ENCODE results near the gene DSG3.
A peak's percentile ranks its signal among the peaks of the same experiment; 100 is the strongest.

Gene DSG3

GRCh38 chr18:31447530-31448191, at the start of gene DSG3:
TSS of gene DSG3 (plus strand) at chr18:31447741. CDS start at chr18:31447878, 137 bp downstream.
- DNase-seq = no peak

- DNase-seq = no peak
Measured at GRCh38 chr18:31398191-31398590, 49.4 kb upstream of the DSG3 start.

DNA sequence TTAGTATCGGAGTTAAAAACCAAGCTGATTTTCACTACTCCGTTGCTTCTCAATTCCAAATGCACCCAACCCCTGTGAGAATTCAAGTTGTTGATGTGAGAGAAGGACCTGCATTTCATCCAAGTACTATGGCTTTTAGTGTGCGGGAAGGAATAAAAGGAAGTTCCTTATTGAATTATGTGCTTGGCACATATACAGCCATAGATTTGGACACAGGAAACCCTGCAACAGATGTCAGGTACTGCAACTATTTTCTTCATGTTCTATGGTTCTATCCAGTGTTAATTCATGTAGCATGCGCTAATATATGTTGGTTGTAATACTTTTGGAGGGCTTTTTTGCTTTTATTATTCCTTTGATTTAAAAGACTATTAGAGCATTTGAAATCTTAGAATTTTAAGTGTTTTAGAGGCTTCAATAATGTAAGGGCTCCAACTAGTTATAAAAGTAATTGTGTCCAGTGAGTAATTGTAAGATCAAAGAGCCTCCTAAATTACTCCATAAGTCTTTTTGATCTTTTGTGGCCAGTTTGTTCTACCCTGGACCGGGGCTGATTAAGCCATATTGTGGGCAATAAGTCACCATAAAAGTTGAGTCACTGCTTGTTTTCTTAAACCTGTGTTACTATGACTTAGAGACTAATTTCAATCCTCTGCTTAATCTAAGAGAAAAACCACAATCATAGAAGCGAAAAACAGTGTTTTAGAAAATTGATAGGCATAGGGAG, 48.1 kb upstream of the DSG3 start:
- no peak for DNase-seq

DNA sequence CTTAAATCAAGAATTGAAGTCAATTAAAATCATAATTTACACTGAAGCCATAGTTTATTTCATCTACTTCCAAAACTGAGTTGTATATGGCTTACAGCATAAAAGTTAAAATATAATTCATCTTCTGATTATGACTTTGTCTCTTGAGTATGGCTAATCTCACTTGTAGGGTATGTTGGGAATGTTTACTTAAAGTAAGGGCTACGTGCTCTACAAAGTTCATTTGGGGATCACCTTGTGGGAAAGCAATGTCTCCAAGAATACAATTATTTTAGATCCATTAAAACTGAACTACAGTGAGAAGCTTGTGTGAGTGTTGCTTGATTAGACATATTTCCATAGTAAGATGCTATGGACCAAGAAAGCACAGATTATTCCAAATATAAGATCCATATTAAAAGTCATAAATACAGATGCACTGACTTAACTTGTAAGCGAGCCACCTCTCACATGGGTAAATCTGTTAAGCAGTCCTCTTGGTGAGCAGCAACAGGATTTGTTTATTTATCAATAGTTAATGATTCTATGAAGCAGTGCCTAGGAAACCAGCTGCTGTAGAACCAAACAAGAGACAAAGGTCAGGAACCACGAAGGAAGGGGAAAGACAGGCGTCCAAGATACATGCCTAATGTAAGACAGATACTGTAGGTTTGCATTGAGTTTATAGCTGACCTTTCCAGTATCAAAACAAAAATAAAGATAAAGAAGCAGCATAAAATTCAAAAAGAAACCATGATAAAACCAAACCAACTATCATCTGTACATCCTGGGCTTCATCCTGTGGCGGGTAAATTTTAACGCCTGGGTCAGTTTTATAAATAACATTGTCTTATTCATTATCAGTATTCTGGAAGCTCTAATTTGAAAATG, 46.1 kb upstream of the DSG3 start:
- DNase-seq = no peak

- no peak for DNase-seq
Measured at GRCh38 chr18:31402026-31402373, 45.5 kb upstream of the DSG3 start.

GRCh38 chr18:31403409-31403808, 44.1 kb upstream of the DSG3 start:
- no peak for DNase-seq

- DNase-seq = no peak
Measured at GRCh38 chr18:31407649-31408048, 39.9 kb upstream of the DSG3 start.

GRCh38 chr18:31409276-31409675, 38.3 kb upstream of the DSG3 start:
- DNase-seq = no peak

DNA sequence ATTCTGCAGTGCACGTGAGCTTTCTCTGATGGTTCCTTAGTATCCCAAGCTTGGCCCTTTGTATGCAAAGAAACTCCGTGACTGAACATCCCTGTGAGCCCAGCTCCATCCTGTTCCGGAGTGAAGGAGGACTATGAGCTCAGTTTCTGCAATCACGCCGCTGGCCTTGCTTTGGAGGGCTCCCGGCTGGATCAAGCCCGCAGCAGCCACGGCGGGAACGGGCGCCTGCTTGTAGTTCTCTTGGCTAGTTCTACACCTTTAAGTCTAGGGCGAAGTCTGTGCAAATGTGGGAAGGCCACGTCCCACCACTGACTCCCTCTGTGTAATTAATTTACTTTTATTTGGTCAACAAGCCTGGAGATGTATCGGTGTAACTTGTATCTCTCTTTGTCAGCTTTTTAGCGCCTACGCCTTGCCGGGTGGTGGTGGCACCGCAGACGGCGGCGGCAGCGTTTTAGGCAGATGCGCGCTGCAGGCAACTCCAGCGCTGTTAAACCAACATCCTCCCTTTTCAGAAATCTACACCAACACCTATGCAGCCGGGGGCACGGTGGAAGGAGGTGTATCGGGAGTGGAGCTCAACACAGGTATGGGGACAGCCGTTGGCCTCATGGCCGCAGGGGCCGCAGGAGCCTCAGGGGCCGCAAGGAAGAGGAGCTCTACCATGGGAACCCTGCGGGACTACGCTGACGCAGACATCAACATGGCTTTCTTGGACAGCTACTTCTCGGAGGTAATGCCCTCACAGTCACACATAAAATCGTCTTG, 36.6 kb upstream of the DSG3 start:
- no peak for DNase-seq

DNA sequence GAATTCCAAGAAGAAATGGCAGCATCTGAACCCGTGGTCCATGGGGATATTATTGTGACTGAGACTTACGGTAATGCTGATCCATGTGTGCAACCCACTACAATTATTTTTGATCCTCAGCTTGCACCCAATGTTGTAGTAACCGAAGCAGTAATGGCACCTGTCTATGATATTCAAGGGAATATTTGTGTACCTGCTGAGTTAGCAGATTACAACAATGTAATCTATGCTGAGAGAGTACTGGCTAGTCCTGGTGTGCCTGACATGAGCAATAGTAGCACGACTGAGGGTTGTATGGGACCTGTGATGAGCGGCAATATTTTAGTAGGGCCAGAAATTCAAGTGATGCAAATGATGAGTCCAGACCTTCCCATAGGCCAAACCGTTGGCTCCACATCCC, 34.4 kb upstream of the DSG3 start:
- DNase-seq = no peak

DNA sequence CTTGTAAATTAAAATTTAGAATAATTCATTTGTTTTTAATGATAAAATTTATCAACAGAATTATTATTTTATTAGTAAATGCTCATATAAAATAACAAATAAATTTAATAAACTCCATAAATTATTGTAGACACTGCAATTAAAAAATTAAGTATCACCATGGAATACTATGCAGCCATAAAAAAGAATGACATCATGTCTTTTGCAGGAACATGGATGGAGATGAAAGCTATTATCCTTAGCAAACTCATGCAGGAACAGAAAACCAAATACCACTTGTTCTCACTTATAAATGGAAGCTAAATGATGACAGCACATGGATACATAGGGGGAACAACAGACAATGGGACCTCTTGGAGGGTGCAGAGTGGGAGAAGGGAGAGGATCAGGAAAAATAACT, 29.7 kb upstream of the DSG3 start:
- no peak for DNase-seq

DNA sequence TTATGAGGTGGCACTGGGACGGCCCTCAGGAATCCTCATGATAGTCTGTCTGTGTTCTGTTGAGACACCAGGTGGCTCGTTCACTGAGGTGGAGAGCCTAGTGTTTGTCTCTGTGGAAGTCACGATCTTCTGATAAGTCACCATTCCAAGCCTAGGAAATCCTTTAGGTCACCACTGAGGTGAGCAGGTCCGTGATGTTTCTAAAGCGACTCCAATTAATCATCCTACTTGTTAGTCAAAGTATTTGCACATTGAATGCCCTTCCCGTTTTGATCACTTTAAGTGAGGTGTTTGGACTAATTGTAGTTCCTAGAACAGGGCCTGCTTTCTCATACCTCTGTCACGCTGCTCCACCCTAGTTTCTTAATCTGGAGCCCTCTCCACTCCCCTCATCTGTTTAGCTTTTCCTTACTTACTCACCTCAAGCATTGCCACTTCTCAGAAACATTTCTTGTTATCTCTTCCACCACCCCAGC, 28.0 kb upstream of the DSG3 start:
- DNase-seq = no peak

GRCh38 chr18:31420032-31420431, 27.5 kb upstream of the DSG3 start:
- DNase-seq = no peak

DNA sequence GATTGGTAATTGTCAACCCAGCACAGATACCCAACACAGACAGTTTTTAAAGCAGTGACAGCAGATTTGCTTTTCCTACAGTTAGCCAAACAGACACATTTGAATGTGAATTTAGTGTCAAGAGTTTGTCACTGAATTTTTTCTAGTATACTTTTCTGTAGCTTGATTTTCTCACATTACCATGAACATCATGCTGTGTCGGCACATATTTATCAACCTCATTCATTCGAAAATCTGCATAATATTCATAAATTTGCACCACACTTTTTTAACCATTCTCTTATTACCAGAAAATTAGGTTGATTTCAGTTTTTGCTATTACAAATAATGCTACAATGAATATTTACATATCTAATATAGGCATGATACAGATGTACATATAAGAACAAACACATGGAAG, 27.0 kb upstream of the DSG3 start:
- DNase-seq = no peak

DNA sequence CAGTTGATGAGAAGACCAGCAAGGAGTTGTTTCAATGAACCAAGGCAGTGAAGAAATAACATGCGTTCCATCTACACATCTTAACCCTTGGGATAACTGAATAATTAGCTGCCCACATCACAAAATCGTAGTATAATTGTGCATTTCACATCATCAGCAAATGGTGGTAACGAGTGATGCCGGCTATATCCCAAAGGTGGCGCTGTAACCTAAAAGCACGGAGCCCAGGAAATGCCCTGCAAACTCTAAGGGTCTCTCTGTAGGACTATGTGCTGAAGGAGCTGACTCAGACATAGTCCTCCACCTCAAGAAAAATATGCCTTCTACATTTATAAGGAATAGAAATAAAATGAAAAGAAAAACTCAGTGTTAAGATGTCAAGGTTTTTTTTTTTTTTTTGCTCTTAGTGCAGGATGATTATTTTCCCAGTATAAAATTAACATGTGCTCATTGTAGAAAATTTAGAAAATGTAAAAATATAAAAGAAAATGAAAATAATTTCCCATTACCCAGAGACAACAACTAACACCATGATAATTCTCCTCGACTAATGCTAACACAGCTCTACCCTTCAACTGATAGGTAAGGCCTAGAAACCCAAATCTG, 23.1 kb upstream of the DSG3 start:
- peak in 1 of 2 experiments; percentile 18 for DNase-seq

DNA sequence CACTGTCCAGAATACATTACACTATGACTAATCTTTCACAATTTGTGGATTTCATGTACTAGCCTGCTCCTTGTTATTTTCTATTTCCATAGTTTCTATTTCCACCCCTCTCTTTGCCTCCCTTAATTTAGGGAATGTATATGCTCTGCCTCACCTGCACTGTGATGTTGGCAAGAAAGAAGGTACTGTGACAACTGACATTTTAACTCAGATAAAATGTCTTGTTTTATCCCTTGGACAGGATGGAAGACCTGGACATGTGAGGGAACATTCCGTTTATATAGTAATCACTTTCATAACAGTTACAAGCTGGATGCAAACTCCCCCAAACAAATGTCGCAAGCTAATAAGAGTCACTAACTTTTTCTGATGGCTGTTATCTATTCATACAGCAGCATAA, 21.5 kb upstream of the DSG3 start:
- no peak for DNase-seq

GRCh38 chr18:31426871-31427406, 20.6 kb upstream of the DSG3 start:
- DNase-seq = no peak

GRCh38 chr18:31428211-31428610, 19.3 kb upstream of the DSG3 start:
- DNase-seq = no peak

GRCh38 chr18:31429623-31430022, 17.9 kb upstream of the DSG3 start:
- no peak for DNase-seq

DNA sequence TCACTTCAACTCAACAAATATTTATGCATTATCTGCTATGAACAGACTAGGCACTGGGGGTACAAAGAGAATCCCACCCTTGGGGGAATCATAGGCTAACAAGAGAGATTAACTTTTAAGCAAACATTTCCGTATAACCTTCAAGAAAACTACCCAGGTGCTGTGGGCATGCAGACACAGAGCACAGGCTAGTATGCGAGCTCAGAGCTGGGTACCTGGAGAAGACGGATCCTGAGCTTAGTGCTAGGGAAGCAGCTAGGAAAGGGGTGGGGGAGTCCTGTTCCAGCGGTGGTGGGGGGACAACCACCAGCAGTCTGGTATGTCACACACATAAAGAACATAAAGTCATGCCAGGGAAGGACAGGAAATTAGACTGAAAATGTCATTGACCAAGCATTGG, 17.5 kb upstream of the DSG3 start:
- no peak for DNase-seq

DNA sequence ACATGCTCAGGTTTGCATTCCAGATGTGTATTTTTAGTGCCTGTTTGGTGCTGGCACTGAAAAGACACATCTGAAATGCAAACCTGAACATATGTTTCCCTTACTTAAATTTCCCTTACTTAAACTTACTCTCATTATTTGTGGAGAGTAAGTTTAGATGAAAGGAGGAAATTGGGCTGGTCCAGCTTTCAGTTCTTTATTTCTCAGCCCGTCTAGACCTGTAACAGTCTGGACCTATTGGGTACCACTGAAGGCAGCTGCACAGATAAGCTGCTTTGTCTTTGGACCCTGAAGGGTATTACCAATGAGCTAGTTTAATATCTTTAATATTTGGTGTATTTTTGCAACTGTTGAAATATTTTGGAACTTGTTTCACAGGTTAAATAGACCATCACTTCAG, 17.0 kb upstream of the DSG3 start:
- DNase-seq = no peak

- no peak for DNase-seq
Measured at GRCh38 chr18:31432316-31432715, 15.2 kb upstream of the DSG3 start.

All from AML-193 (cell line).